ENCODE results near the gene RALA.

RALA gene

DNA sequence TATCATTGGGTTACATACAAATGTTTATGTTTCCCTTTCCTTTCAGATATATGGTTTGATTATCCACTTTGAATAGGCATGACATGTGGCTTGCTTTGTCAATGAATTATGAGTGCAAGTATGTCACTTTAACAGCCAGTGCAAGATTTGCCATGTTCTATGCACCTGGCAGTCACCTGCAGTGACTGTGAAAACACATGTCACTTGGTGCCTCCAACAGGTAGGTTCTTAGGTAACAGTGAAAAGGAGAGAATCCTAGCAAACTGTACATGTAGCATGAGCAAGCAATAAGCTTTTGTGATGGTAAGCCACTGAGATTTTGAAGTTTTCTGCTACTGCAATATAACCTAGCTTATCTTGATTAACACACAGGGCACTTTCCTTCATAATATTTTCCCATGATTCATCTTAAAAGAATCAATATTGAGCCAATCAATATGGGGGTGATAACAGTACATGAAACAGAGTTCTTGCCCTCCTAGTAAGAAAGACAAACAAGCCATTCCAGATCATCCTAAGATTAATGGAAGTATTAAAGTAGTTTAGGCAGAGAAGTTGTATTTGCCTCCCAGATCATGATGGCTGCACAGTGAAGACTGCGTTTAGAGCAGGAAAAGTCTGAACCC is 7.9 kb upstream of the RALA start:
- no peak for DNase-seq (ENCODE audit: extremely low spot score)
- ChIA-PET CTCF (interaction anchor here (0.9 kb wide), 1 partner anchor 35 kb away, joined by 5 read pairs; no protein-coding TSS in a partner anchor), POLR2A (no interaction called here)
- TF ChIP-seq, protein P1, sequence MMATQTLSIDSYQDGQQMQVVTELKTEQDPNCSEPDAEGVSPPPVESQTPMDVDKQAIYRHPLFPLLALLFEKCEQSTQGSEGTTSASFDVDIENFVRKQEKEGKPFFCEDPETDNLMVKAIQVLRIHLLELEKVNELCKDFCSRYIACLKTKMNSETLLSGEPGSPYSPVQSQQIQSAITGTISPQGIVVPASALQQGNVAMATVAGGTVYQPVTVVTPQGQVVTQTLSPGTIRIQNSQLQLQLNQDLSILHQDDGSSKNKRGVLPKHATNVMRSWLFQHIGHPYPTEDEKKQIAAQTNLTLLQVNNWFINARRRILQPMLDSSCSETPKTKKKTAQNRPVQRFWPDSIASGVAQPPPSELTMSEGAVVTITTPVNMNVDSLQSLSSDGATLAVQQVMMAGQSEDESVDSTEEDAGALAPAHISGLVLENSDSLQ (IDR thresholded peaks at IDR 0.05), result peak; percentile 31; the same call in 1 of the 2 replicates
- no peak for TF ChIP-seq SUZ12 (IDR thresholded peaks at IDR 0.05)

DNA sequence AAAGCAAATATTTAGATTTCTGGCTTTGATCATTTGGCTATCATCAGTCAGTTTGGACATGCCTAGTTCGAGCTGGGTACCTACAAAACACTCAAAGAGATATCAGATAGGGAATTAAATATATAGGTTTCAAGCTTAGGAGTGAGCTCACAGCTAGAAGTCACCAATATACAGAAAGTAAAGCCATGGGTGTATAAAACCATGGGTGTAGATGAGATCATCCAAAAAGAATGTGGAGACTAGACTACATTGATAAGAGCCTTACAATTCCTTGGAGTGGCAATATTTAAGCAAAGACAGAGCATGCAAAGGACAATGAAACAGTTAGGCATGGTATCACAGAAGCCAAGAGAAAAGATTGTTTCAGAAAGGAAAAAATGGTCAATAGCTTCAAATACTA is 7.2 kb upstream of the RALA start:
- TF ChIP-seq ELF4 (IDR thresholded peaks at IDR 0.05), result no peak
- TF ChIP-seq SUZ12 (IDR thresholded peaks at IDR 0.05), result no peak
- TF ChIP-seq L3MBTL2 (conservative IDR thresholded peaks at IDR 0.05), result no peak
- no peak for TF ChIP-seq FOXA1 (IDR thresholded peaks at IDR 0.05)
- ChIA-PET CTCF (interaction anchor here (0.9 kb wide), 1 partner anchor 35 kb away, joined by 5 read pairs; no protein-coding TSS in a partner anchor), POLR2A (no interaction called here)
- DNase-seq (ENCODE audit: extremely low spot score), result no peak

DNA sequence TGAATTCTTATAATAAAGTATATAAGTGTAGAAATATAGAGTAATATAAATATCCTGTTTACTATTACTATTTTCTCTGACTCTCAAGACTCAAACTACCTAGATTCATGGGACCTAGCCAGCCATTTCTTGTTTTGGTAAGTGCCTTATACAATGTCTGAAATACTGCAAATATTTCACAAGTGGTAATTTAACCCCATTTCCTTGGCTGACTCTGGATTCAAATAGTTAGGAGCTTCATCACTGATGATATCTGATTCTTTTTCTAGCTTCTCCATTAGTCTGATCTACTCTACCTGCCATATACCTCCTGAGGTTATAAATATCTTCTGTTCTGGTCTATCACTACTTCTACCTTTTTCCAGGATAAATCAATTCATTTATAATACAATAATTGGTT is 6.4 kb upstream of the RALA start:
- no peak for TF ChIP-seq FOXA1 (IDR thresholded peaks at IDR 0.05)
- no peak for TF ChIP-seq CTBP1 (IDR thresholded peaks at IDR 0.05; ENCODE audit: borderline replicate concordance)
- TF ChIP-seq HDGF (IDR thresholded peaks at IDR 0.05; ENCODE audit: borderline replicate concordance), result no peak
- TF ChIP-seq BHLHE40 (IDR thresholded peaks at IDR 0.05; ENCODE audit: borderline replicate concordance), result no peak
- no peak for TF ChIP-seq SP1 (IDR thresholded peaks at IDR 0.05)
- no peak for TF ChIP-seq SUZ12 (IDR thresholded peaks at IDR 0.05)
- no peak for TF ChIP-seq FOXM1 (IDR thresholded peaks at IDR 0.05; ENCODE audit: borderline replicate concordance)
- TF ChIP-seq, protein P1 (IDR thresholded peaks at IDR 0.05), result no peak
- no peak for TF ChIP-seq FOXK2 (IDR thresholded peaks at IDR 0.05)
- no peak for TF ChIP-seq L3MBTL2 (conservative IDR thresholded peaks at IDR 0.05)
- TF ChIP-seq ELF4 (IDR thresholded peaks at IDR 0.05), result no peak
- TF ChIP-seq TARDBP (IDR thresholded peaks at IDR 0.05), result no peak
- TF ChIP-seq NFRKB (IDR thresholded peaks at IDR 0.05), result no peak
- TF ChIP-seq ARNT (IDR thresholded peaks at IDR 0.05), result no peak
- no peak for TF ChIP-seq LEF1 (IDR thresholded peaks at IDR 0.05; ENCODE audit: borderline replicate concordance)
- TF ChIP-seq ZNF384 (IDR thresholded peaks at IDR 0.05), result no peak
- ChIA-PET CTCF (interaction anchor here (0.5 kb wide), 1 partner anchor 129 kb away, joined by 4 read pairs; no protein-coding TSS in a partner anchor), POLR2A (interaction anchor here (0.6 kb wide), 1 partner anchor 834 kb away, joined by 3 read pairs; no protein-coding TSS in a partner anchor)

DNA sequence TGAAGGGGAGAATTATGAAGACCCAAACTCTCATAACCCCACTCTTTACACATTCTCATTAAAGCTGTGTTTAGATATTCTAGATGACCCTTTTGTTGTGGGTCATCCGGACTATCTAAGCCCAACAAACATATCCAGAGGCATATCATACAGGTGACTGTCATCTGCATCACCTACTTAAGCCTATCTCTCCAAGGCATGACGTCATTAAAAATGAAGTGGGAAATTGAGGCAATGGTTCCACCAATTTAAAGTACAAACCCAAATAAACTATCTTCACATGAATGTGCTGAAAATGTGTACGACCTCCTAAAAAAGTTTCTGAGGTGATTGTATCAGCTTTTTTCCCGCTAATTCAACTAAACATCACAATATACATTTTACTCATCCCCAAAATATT is 4.5 kb upstream of the RALA start:
- POLR2A ChIA-PET, result no interaction called here
- TF ChIP-seq BHLHE40 (IDR thresholded peaks at IDR 0.05; ENCODE audit: borderline replicate concordance) (no peak), TARDBP (IDR thresholded peaks at IDR 0.05) (no peak), HDGF (IDR thresholded peaks at IDR 0.05; ENCODE audit: borderline replicate concordance) (no peak), CTBP1 (IDR thresholded peaks at IDR 0.05; ENCODE audit: borderline replicate concordance) (no peak), NFRKB (IDR thresholded peaks at IDR 0.05) (no peak)
- CTCF ChIA-PET, result no interaction called here
- no peak for DNase-seq (ENCODE audit: extremely low spot score)

More for the DNA sequence above, 6.4 kb upstream of the RALA start:
- no peak for DNase-seq (ENCODE audit: extremely low spot score)

DNA sequence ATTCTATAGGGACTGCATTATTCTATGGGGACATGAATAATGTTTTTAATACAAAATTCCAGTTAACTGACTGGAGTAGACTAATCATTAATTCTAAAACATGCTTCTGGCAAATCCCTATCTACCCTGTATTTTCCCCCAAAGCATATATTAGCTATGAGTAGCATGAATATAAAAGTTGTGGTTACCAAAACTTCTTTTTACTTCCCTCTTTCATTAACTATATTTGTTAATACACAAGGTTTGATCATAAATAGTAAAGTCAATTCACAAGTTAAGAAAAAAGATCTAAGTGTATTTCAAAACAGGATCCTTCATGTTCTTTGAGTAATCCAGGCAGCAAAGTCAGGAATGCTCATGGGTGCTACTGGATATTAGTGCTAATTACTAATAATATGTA is 2.9 kb upstream of the RALA start:
- TF ChIP-seq ELF4 (IDR thresholded peaks at IDR 0.05), result no peak
- no peak for TF ChIP-seq BHLHE40 (IDR thresholded peaks at IDR 0.05; ENCODE audit: borderline replicate concordance)
- no peak for TF ChIP-seq SP1 (IDR thresholded peaks at IDR 0.05)
- no peak for TF ChIP-seq ZNF384 (IDR thresholded peaks at IDR 0.05)
- no peak for TF ChIP-seq L3MBTL2 (conservative IDR thresholded peaks at IDR 0.05)
- no peak for TF ChIP-seq ARNT (IDR thresholded peaks at IDR 0.05)
- no peak for TF ChIP-seq SUZ12 (IDR thresholded peaks at IDR 0.05)
- TF ChIP-seq FOXK2 (IDR thresholded peaks at IDR 0.05), result no peak
- no peak for TF ChIP-seq HDGF (IDR thresholded peaks at IDR 0.05; ENCODE audit: borderline replicate concordance)
- CTCF ChIA-PET, result no interaction called here
- DNase-seq (ENCODE audit: extremely low spot score), result no peak
- POLR2A ChIA-PET, result interaction anchor here (0.7 kb wide), 1 partner anchor 41 kb away, joined by 3 read pairs; no protein-coding TSS in a partner anchor

DNA sequence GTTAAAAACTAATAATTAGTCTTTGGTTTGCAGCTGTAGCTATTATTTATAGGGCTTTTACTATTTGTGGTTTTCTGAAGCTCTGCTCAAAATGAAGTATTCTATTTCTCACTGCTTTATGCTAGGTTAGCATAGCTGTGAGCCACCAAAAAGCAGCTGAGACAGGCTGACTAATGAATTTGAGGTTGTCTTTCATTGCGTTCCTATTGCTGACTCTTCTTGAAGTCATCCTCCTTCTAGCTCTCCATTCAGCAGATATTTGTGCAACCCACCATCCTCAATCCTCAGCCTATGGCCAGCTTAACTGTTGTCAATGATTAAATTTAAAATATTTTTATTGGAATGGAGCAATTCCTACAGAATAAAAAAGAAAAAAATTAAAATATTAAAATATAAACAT is 2.1 kb upstream of the RALA start:
- POLR2A ChIA-PET, result interaction anchor here (0.8 kb wide), 1 partner anchor 112 kb away, joined by 3 read pairs; no protein-coding TSS in a partner anchor
- TF ChIP-seq ZNF384 (IDR thresholded peaks at IDR 0.05) (no peak), BHLHE40 (IDR thresholded peaks at IDR 0.05; ENCODE audit: borderline replicate concordance) (no peak), ELF4 (IDR thresholded peaks at IDR 0.05) (no peak), SUZ12 (IDR thresholded peaks at IDR 0.05) (no peak), NFRKB (IDR thresholded peaks at IDR 0.05) (no peak), L3MBTL2 (conservative IDR thresholded peaks at IDR 0.05) (no peak), FOXA1 (IDR thresholded peaks at IDR 0.05) (no peak), ARNT (IDR thresholded peaks at IDR 0.05) (no peak), LEF1 (IDR thresholded peaks at IDR 0.05; ENCODE audit: borderline replicate concordance) (no peak), FOXM1 (IDR thresholded peaks at IDR 0.05; ENCODE audit: borderline replicate concordance) (no peak), TARDBP (IDR thresholded peaks at IDR 0.05) (no peak), CTBP1 (IDR thresholded peaks at IDR 0.05; ENCODE audit: borderline replicate concordance) (no peak), SP1 (IDR thresholded peaks at IDR 0.05) (no peak)
- TF ChIP-seq, protein P1 (IDR thresholded peaks at IDR 0.05), result no peak
- CTCF ChIA-PET, result no interaction called here
- DNase-seq (ENCODE audit: extremely low spot score), result no peak

Measured in HEK293T (cell line).